Measurements from ENCODE around the gene RAP1B.

DNA sequence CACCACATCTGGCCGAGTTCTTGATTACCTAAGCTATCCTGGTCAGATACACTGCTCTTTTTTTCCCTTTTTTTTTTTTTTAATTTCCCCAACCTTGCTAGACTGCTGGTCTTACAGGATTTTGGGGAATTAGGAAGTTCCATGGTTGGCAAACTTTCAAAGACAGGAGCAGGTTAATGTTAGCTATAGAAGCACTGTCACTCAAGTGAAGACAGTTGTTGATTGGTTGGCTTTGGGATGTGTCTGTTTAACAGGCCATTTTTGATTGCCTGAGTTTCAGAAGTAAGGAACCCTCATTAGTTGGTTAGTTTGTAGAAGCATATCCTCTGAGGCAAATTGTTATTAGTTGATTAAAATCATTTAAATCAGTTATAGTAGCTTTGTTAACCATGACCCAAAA is 36.8 kb downstream of the RAP1B start:
- TF ChIP-seq, protein P1, sequence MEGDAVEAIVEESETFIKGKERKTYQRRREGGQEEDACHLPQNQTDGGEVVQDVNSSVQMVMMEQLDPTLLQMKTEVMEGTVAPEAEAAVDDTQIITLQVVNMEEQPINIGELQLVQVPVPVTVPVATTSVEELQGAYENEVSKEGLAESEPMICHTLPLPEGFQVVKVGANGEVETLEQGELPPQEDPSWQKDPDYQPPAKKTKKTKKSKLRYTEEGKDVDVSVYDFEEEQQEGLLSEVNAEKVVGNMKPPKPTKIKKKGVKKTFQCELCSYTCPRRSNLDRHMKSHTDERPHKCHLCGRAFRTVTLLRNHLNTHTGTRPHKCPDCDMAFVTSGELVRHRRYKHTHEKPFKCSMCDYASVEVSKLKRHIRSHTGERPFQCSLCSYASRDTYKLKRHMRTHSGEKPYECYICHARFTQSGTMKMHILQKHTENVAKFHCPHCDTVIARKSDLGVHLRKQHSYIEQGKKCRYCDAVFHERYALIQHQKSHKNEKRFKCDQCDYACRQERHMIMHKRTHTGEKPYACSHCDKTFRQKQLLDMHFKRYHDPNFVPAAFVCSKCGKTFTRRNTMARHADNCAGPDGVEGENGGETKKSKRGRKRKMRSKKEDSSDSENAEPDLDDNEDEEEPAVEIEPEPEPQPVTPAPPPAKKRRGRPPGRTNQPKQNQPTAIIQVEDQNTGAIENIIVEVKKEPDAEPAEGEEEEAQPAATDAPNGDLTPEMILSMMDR (conservative IDR thresholded peaks at IDR 0.05): no peak
- TF ChIP-seq ZFX (IDR thresholded peaks at IDR 0.05): no peak

All from C4-2B (cell line).